ENCODE measurements around the gene SOCS7.

DNA sequence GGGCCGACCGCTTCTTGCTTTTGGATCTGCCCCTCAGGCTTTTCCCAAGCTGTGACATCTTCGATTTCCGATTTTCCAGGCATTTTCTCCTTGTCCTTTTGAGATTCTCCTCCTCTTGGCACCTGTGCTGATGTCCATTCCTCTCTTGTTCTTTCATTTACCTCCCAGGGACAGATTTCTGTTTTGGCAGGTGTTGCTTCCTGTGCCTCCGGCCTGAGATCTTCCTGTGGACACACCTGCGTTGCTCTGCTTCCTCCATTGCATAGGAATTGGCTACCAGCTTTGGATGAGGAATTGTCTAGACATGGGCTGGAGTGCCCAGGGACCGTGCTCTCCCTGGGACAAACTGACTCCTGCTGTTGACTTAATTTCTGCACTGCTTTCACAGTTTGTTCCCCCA is 23.0 kb upstream of the SOCS7 start:
- TF ChIP-seq, protein P1, sequence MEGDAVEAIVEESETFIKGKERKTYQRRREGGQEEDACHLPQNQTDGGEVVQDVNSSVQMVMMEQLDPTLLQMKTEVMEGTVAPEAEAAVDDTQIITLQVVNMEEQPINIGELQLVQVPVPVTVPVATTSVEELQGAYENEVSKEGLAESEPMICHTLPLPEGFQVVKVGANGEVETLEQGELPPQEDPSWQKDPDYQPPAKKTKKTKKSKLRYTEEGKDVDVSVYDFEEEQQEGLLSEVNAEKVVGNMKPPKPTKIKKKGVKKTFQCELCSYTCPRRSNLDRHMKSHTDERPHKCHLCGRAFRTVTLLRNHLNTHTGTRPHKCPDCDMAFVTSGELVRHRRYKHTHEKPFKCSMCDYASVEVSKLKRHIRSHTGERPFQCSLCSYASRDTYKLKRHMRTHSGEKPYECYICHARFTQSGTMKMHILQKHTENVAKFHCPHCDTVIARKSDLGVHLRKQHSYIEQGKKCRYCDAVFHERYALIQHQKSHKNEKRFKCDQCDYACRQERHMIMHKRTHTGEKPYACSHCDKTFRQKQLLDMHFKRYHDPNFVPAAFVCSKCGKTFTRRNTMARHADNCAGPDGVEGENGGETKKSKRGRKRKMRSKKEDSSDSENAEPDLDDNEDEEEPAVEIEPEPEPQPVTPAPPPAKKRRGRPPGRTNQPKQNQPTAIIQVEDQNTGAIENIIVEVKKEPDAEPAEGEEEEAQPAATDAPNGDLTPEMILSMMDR (IDR thresholded peaks at IDR 0.05) = no peak
- no peak for TF ChIP-seq EZH2 (IDR thresholded peaks at IDR 0.05)

All from neural progenitor cell (in vitro differentiated cells).